IMR-90 (cell line): Measurements from ENCODE around the gene GAS2L2. TPM values are rescaled to one million over a fixed set of nuclear protein-coding genes. Genes with fewer than 3 reads are reported as not detected.

Source experiments
- ATAC-seq: fragments of 200-7000 bp; cut with Tn5 transposase; 2 replicates; pipeline ENCODE4 v1.9.1; 2020; ENCODE audit warnings: low read depth, mild to moderate bottlenecking, moderate library complexity
- BruUV-seq: library from RNA; stranded (reverse); fragments of 400-500 nt; replicated peaks from 2 replicates; lab custom pipeline; 2021; lab: Mats Ljungman, UMichigan
- CTCF ChIA-PET: fragments of 300-600 bp; formaldehyde crosslinking; extraction: SDS; loops from one replicate; lab custom pipeline; 2021; ENCODE audit warnings: antibody characterized with exemption; lab: Yijun Ruan, JAX
- POLR2A ChIA-PET: fragments of 300-600 bp; sonication (Branson Sonifier 250); formaldehyde crosslinking; loops from one replicate; lab custom pipeline; 2022; ENCODE audit warnings: antibody characterized with exemption; ENCODE audit not compliant: unreplicated experiment; lab: Charles Lee
- DNase-seq: peaks from one replicate; pipeline ENCODE4 v3.0.0; 2013
- H2AFZ ChIP-seq: replicated peaks from 2 replicates; pipeline ENCODE3; 2013; ENCODE audit warnings: low read length, mild to moderate bottlenecking; ENCODE audit not compliant: poor library complexity
- H2AK5ac ChIP-seq: 2 replicates; pipeline ENCODE4 v1.6.1; 2013; ENCODE audit warnings: low read depth, low read length, inconsistent platforms
- H2AK9ac ChIP-seq: replicated peaks from 2 replicates; pipeline ENCODE3; 2013; ENCODE audit warnings: mild to moderate bottlenecking, low read depth, low read length, moderate library complexity; ENCODE audit not compliant: poor library complexity
- H2BK120ac ChIP-seq: 2 replicates; pipeline ENCODE4 v1.6.1; 2013; ENCODE audit warnings: low read depth, low read length, inconsistent platforms
- H2BK15ac ChIP-seq: 3 replicates; pipeline ENCODE4 v1.6.1; 2013; ENCODE audit warnings: low read depth, low read length, inconsistent platforms
- H2BK20ac ChIP-seq: 2 replicates; pipeline ENCODE4 v1.6.1; 2013; ENCODE audit warnings: low read depth, mild to moderate bottlenecking, inconsistent platforms, low read length, moderate library complexity
- H2BK5ac ChIP-seq: 2 replicates; pipeline ENCODE4 v1.6.1; 2013; ENCODE audit warnings: mild to moderate bottlenecking, low read depth, low read length, inconsistent platforms; ENCODE audit not compliant: poor library complexity, severe bottlenecking
- H3K14ac ChIP-seq: replicated peaks from 2 replicates; pipeline ENCODE4 v1.6.1; 2013; ENCODE audit warnings: low read depth, low read length, inconsistent platforms
- H3K18ac ChIP-seq: 2 replicates; pipeline ENCODE4 v1.6.1; 2013; ENCODE audit warnings: low read depth, low read length, control low read depth
- H3K23ac ChIP-seq: 2 replicates; pipeline ENCODE4 v1.6.1; 2013; ENCODE audit warnings: low read depth, low read length, inconsistent platforms
- H3K27ac ChIP-seq: 2 replicates; pipeline ENCODE4 v1.5.1; 2013; ENCODE audit warnings: mild to moderate bottlenecking, control low read depth, low read length; ENCODE audit not compliant: insufficient read depth
- H3K27me3 ChIP-seq: 2 replicates; pipeline ENCODE4 v1.6.1; 2013; ENCODE audit warnings: low read length; ENCODE audit not compliant: control insufficient read depth, insufficient read depth
- H3K36me3 ChIP-seq: 2 replicates; pipeline ENCODE4 v1.6.1; 2013; ENCODE audit warnings: low read length, mixed read lengths; ENCODE audit not compliant: control insufficient read depth, insufficient read depth
- H3K4ac ChIP-seq: 2 replicates; pipeline ENCODE4 v1.6.1; 2013; ENCODE audit warnings: low read depth, low read length, inconsistent platforms
- H3K4me1 ChIP-seq: 2 replicates; pipeline ENCODE4 v1.6.1; 2013; ENCODE audit warnings: low read length, mixed read lengths; ENCODE audit not compliant: control insufficient read depth, insufficient read depth
- H3K4me2 ChIP-seq: 2 replicates; pipeline ENCODE4 v1.6.1; 2013; ENCODE audit warnings: low read depth, mild to moderate bottlenecking, control low read depth, low read length, moderate library complexity
- H3K4me3 ChIP-seq: 2 replicates; pipeline ENCODE4 v1.5.1; 2013; ENCODE audit warnings: low read depth, mild to moderate bottlenecking, control low read depth, low read length, moderate library complexity; ENCODE audit not compliant: insufficient read depth
- H3K56ac ChIP-seq: 2 replicates; pipeline ENCODE4 v1.6.1; 2013; ENCODE audit warnings: low read length, inconsistent platforms; ENCODE audit not compliant: insufficient read depth; ENCODE audit errors: extremely low read depth
- H3K79me1 ChIP-seq, 2 experiments: 2 replicates each; pipeline ENCODE4 v1.6.1; 2013; ENCODE audit warnings: low read length in 2 of 2, inconsistent platforms in 1 of 2, low read depth in 1 of 2
- H3K9ac ChIP-seq: 2 replicates; pipeline ENCODE4 v1.6.1; 2013; ENCODE audit warnings: low read depth, low read length, control low read depth
- H3K9me1 ChIP-seq: 2 replicates; pipeline ENCODE4 v1.6.1; 2013; ENCODE audit warnings: low read length, inconsistent platforms; ENCODE audit not compliant: insufficient read depth
- H3K9me3 ChIP-seq: 2 replicates; pipeline ENCODE4 v1.6.1; 2013; ENCODE audit warnings: low read length; ENCODE audit not compliant: control insufficient read depth, insufficient read depth
- H4K20me1 ChIP-seq: 2 replicates; pipeline ENCODE4 v1.6.1; 2013; ENCODE audit warnings: low read length, inconsistent platforms; ENCODE audit not compliant: insufficient read depth
- H4K5ac ChIP-seq: 2 replicates; pipeline ENCODE4 v1.6.1; 2013; ENCODE audit warnings: mild to moderate bottlenecking, low read depth, low read length, control low read depth
- H4K8ac ChIP-seq, 2 experiments: 2 replicates each; pipeline ENCODE4 v1.6.1; 2013; ENCODE audit warnings: low read depth in 2 of 2, low read length in 2 of 2, control low read depth in 1 of 2, inconsistent platforms in 1 of 2
- H4K91ac ChIP-seq: 2 replicates; pipeline ENCODE4 v1.6.1; 2013; ENCODE audit warnings: low read depth, low read length, inconsistent platforms; ENCODE audit not compliant: insufficient read depth
- CTCF ChIP-seq: conservative IDR thresholded peaks from 2 replicates; pipeline ENCODE4 v1.5.1; 2012; ENCODE audit warnings: mild to moderate bottlenecking, low read depth, low read length, improper control_type of control experiment
- RAD21 ChIP-seq: IDR thresholded peaks from 2 replicates; pipeline ENCODE4 v1.6.1; 2012; ENCODE audit warnings: low read length, improper control_type of control experiment
- RCOR1 ChIP-seq: IDR thresholded peaks from 2 replicates; pipeline ENCODE4 v1.6.1; 2012; ENCODE audit warnings: mild to moderate bottlenecking, low read length, improper control_type of control experiment; ENCODE audit not compliant: insufficient replicate concordance
- WGBS, 2 experiments: methylation state at CpG; one replicate each; pipeline versions ENCODE4 v1.1.5 to v1.1.7; 2013; ENCODE audit warnings: missing lambda C conversion rate in 2 of 2; ENCODE audit not compliant: insufficient read length in 1 of 2; ENCODE audit errors: extremely low coverage in 2 of 2; 5-methylcytosine and 5-hydroxymethylcytosine counted together
- dilution Hi-C: fragments of 300-500 bp; cut with HindIII; formaldehyde crosslinking; loops from one replicate; pipeline ENCODE4 v1.14.3; 2018; ENCODE audit warnings: low sequenced_read_pairs; ENCODE audit not compliant: unreplicated experiment
- in situ Hi-C: fragments of 300-500 bp; cut with MboI; formaldehyde crosslinking; loops from 3 replicates; pipeline ENCODE4 v1.14.3; 2019; ENCODE audit warnings: low sequenced_read_pairs, inconsistent platforms, mixed read lengths
- intact Hi-C: fragments of 100-400 bp; cut with micrococcal nuclease; formaldehyde crosslinking; loops from 2 replicates; pipeline ENCODE4 v1.10.0; 2022
- polyA plus RNA-seq, 3 experiments: library from polyadenylated mRNA; depleted of rRNA; stranded (reverse); fragments of >200 nt; gene quantifications; 2 replicates each; pipeline ENCODE4 v1.2.3, GENCODE V29; 2012; ENCODE audit warnings: low replicate concordance in 1 of 3
- total RNA-seq: library from RNA; depleted of rRNA; stranded (reverse); fragments of >200 nt; gene quantifications from 2 replicates; pipeline ENCODE4 v1.2.3, GENCODE V29; 2012

Gene GAS2L2
- total and polyA plus RNA-seq, 2 of the 4 experiments (the other 2 are of a cell fraction): 0.02 TPM; not detected in 1

- Histone ChIP-seq H3K9ac (no peak overlapping the region), H3K36me3 (peaks cover 13% of the 10 kb centered on the region), H3K27me3 (no peaks in the 10 kb centered on the region), H4K20me1 (peaks cover 16% of the 10 kb centered on the region; the same call in 1 of the 2 replicates), H3K9me3 (no peaks in the 10 kb centered on the region), H3K4me2 (no peak overlapping the region), H3K23ac (no peak overlapping the region), H3K14ac (no peak overlapping the region), H3K4me3 (no peak overlapping the region), H4K5ac (no peak overlapping the region), H3K4ac (no peak overlapping the region), H3K4me1 (peaks cover 7% of the 10 kb centered on the region), H2AK5ac (no peak overlapping the region), H3K56ac (no peak overlapping the region), H2BK20ac (no peak overlapping the region), H2AFZ (no peak overlapping the region), H4K8ac (no peak overlapping the region), H4K91ac (no peak overlapping the region), H2BK120ac (no peak overlapping the region), H2BK15ac (no peak overlapping the region), H3K9me1 (peaks cover 9% of the 10 kb centered on the region), H3K79me1 (peaks cover 9 to 34% of the 10 kb centered on the region in 2 experiments), H2AK9ac (no peak overlapping the region), H3K18ac (no peak overlapping the region), H2BK5ac (no peak overlapping the region), H3K27ac (no peak overlapping the region)
- CTCF ChIA-PET: no interaction called here
- no peak for TF ChIP-seq RCOR1
- TF ChIP-seq RAD21: no peak
- no peak for TF ChIP-seq CTCF
- DNase-seq: no peak
- no peak for ATAC-seq
- POLR2A ChIA-PET: no interaction called here
- BruUV-seq: no TSS peak
- dilution Hi-C loops: no loop called here
- intact Hi-C loops: loop anchor here (5.0 kb wide), 1 partner anchor 38 kb away; no protein-coding TSS in a partner anchor
- WGBS, 2 experiments: 100% methylated on average over 2 of the region's 2 CpGs; no CpG with 5 or more reads in 1 of the 2 experiments
- in situ Hi-C loops: no loop called here
Measured at GRCh38 chr17:35714988-35715387, 38.1 kb downstream of the GAS2L2 start.
